ENCODE results near the gene SEMA5A. TPM values are rescaled to one million over a fixed set of nuclear protein-coding genes. Genes with fewer than 3 reads are reported as not detected.

The SEMA5A gene
- polyA plus RNA-seq, 1 donor from 2014 or later = 3.2 TPM

DNA sequence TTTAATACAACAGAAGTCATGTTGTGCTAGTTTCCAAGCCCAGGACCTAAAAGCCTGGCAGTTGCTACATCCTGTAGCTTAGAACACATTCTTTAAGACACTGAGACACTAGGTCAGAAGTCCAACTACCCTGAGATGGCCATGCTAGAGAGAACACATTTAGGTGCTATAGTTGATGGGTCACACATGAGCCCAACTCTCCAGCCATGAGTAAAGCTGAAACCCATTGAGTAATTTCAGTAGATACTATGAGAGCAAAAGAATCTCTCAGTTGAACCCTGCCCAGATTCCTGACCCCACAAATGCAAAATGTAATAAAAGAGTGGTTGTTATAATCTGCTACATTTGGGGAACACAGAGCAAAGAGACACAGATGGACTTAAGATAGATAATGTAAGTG is 164.4 kb downstream of the SEMA5A start:
- no peaks in the 10 kb centered on the region for H3F3A ChIP-seq (ENCODE audit: insufficient read depth, low read length, poor library complexity, severe bottlenecking)
- no peaks in the 10 kb centered on the region for H3K79me2 ChIP-seq (replicated peaks; ENCODE audit: insufficient read depth, low read length)
- H3K9me3 ChIP-seq (ENCODE audit: low read length) = no peaks in the 10 kb centered on the region
- no peaks in the 10 kb centered on the region for H4K20me1 ChIP-seq (ENCODE audit: insufficient read depth)
- no peak overlapping the region for H3K9ac ChIP-seq (ENCODE audit: low read length)
- H3K4me2 ChIP-seq (ENCODE audit: low read length) = no peak overlapping the region
- TF ChIP-seq, protein P1, sequence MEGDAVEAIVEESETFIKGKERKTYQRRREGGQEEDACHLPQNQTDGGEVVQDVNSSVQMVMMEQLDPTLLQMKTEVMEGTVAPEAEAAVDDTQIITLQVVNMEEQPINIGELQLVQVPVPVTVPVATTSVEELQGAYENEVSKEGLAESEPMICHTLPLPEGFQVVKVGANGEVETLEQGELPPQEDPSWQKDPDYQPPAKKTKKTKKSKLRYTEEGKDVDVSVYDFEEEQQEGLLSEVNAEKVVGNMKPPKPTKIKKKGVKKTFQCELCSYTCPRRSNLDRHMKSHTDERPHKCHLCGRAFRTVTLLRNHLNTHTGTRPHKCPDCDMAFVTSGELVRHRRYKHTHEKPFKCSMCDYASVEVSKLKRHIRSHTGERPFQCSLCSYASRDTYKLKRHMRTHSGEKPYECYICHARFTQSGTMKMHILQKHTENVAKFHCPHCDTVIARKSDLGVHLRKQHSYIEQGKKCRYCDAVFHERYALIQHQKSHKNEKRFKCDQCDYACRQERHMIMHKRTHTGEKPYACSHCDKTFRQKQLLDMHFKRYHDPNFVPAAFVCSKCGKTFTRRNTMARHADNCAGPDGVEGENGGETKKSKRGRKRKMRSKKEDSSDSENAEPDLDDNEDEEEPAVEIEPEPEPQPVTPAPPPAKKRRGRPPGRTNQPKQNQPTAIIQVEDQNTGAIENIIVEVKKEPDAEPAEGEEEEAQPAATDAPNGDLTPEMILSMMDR (IDR thresholded peaks at IDR 0.05; ENCODE audit: poor library complexity, severe bottlenecking) = no peak
- TF ChIP-seq SMC3 (conservative IDR thresholded peaks at IDR 0.05; ENCODE audit: poor library complexity) (no peak), MXI1 (conservative IDR thresholded peaks at IDR 0.05; ENCODE audit: poor library complexity, severe bottlenecking) (no peak), EZH2 (IDR thresholded peaks at IDR 0.05; ENCODE audit: borderline replicate concordance, insufficient read depth, low read length, poor library complexity, severe bottlenecking) (no peak), EP300 (conservative IDR thresholded peaks at IDR 0.05; ENCODE audit: poor library complexity, severe bottlenecking) (no peak), TAF1 (IDR thresholded peaks at IDR 0.05; ENCODE audit: low read depth) (no peak), POLR2AphosphoS5 (IDR thresholded peaks at IDR 0.05) (no peak), RAD21 (conservative IDR thresholded peaks at IDR 0.05) (no peak)
- TF ChIP-seq, protein P2, sequence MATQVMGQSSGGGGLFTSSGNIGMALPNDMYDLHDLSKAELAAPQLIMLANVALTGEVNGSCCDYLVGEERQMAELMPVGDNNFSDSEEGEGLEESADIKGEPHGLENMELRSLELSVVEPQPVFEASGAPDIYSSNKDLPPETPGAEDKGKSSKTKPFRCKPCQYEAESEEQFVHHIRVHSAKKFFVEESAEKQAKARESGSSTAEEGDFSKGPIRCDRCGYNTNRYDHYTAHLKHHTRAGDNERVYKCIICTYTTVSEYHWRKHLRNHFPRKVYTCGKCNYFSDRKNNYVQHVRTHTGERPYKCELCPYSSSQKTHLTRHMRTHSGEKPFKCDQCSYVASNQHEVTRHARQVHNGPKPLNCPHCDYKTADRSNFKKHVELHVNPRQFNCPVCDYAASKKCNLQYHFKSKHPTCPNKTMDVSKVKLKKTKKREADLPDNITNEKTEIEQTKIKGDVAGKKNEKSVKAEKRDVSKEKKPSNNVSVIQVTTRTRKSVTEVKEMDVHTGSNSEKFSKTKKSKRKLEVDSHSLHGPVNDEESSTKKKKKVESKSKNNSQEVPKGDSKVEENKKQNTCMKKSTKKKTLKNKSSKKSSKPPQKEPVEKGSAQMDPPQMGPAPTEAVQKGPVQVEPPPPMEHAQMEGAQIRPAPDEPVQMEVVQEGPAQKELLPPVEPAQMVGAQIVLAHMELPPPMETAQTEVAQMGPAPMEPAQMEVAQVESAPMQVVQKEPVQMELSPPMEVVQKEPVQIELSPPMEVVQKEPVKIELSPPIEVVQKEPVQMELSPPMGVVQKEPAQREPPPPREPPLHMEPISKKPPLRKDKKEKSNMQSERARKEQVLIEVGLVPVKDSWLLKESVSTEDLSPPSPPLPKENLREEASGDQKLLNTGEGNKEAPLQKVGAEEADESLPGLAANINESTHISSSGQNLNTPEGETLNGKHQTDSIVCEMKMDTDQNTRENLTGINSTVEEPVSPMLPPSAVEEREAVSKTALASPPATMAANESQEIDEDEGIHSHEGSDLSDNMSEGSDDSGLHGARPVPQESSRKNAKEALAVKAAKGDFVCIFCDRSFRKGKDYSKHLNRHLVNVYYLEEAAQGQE (IDR thresholded peaks at IDR 0.05; ENCODE audit: borderline replicate concordance) = no peak
- no peak overlapping the region for H2AFZ ChIP-seq (ENCODE audit: low read depth, low read length)
- no peaks in the 10 kb centered on the region for H3K36me3 ChIP-seq (ENCODE audit: insufficient read depth, low read length)
- no peaks in the 10 kb centered on the region for H3K9me2 ChIP-seq (ENCODE audit: insufficient read depth, low read length)
- no peaks in the 10 kb centered on the region for H3K27me3 ChIP-seq (ENCODE audit: insufficient read depth, low read depth, low read length)
- H3K4me3 ChIP-seq (ENCODE audit: low read length) = no peak overlapping the region
- no peak overlapping the region for H3K27ac ChIP-seq (ENCODE audit: low read length)

DNA sequence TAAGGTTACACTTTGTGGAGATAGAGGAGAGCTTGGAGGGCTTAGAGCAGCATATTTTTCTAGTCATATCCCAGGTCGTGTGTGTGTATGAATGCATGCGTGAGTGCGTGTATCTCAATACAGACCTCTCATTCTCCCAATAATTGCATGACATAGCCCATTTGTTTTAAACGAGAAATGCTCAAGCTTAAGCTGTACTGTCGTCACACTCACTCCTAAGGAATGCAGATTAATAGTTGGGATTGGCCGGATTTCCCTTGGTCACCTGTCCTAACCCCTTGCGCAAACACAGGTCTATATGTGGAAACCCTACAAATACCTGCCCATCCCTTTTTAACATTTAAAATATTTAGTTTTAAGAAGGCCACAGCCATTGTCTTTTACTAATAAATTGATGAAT is 165.8 kb downstream of the SEMA5A start:
- H3F3A ChIP-seq (ENCODE audit: insufficient read depth, low read length, poor library complexity, severe bottlenecking) = no peaks in the 10 kb centered on the region
- no peak overlapping the region for H3K4me3 ChIP-seq (ENCODE audit: low read length)
- no peaks in the 10 kb centered on the region for H3K9me3 ChIP-seq (ENCODE audit: low read length)
- no peak overlapping the region for H2AFZ ChIP-seq (ENCODE audit: low read depth, low read length)
- H3K9ac ChIP-seq (ENCODE audit: low read length) = no peak overlapping the region
- no peak overlapping the region for H3K27ac ChIP-seq (ENCODE audit: low read length)
- no peaks in the 10 kb centered on the region for H3K79me2 ChIP-seq (replicated peaks; ENCODE audit: insufficient read depth, low read length)
- no peaks in the 10 kb centered on the region for H3K36me3 ChIP-seq (ENCODE audit: insufficient read depth, low read length)
- H3K27me3 ChIP-seq (ENCODE audit: insufficient read depth, low read depth, low read length) = no peaks in the 10 kb centered on the region
- H4K20me1 ChIP-seq (ENCODE audit: insufficient read depth) = no peaks in the 10 kb centered on the region
- no peak overlapping the region for H3K4me2 ChIP-seq (ENCODE audit: low read length)
- no peak for TF ChIP-seq TAF1 (IDR thresholded peaks at IDR 0.05; ENCODE audit: low read depth)
- TF ChIP-seq MXI1 (conservative IDR thresholded peaks at IDR 0.05; ENCODE audit: poor library complexity, severe bottlenecking) = no peak
- no peak for TF ChIP-seq EZH2 (IDR thresholded peaks at IDR 0.05; ENCODE audit: borderline replicate concordance, insufficient read depth, low read length, poor library complexity, severe bottlenecking)
- no peak for TF ChIP-seq RAD21 (conservative IDR thresholded peaks at IDR 0.05)
- TF ChIP-seq, protein P2 (IDR thresholded peaks at IDR 0.05; ENCODE audit: borderline replicate concordance) = no peak
- TF ChIP-seq EP300 (conservative IDR thresholded peaks at IDR 0.05; ENCODE audit: poor library complexity, severe bottlenecking) = no peak
- TF ChIP-seq, protein P1 (IDR thresholded peaks at IDR 0.05; ENCODE audit: poor library complexity, severe bottlenecking) = no peak
- H3K9me2 ChIP-seq (ENCODE audit: insufficient read depth, low read length) = no peaks in the 10 kb centered on the region
